Activated T-helper 1 cell treated with anti-CD3 and anti-CD28 coated beads, Interleukin-12 subunit alpha, Interleukin-12 subunit beta, Interleukin-2, Interleukin-4 antibody, amounts not matched to agents 30 ng/mL and 10 ng/mL and 1 ng/mL, durations not matched to agents 14 hours and 24 hours and 36 hours (primary cell): ENCODE measurements around the gene DDRGK1. TPM values are rescaled to one million over a fixed set of nuclear protein-coding genes. Genes with fewer than 3 reads are reported as not detected.

ENCODE experiments used
- DNase-seq: peaks from one replicate; pipeline ENCODE4 v3.0.0; 2021; ENCODE audit warnings: low spot score
- H3K27ac Mint-ChIP-seq: one replicate; pipeline ENCODE4 v1.8.0; 2021; ENCODE audit warnings: mild to moderate bottlenecking, mixed read lengths
- H3K27me3 Mint-ChIP-seq: one replicate; pipeline ENCODE4 v1.8.0; 2022; ENCODE audit warnings: mild to moderate bottlenecking, moderate library complexity, mixed read lengths; ENCODE audit not compliant: insufficient read depth
- H3K36me3 Mint-ChIP-seq: one replicate; pipeline ENCODE4 v1.8.0; 2021; ENCODE audit warnings: low read depth, mixed read lengths
- H3K4me1 Mint-ChIP-seq: one replicate; pipeline ENCODE4 v1.8.0; 2021; ENCODE audit warnings: low read depth, mixed read lengths
- H3K4me3 Mint-ChIP-seq: one replicate; pipeline ENCODE4 v1.8.0; 2021; ENCODE audit warnings: mild to moderate bottlenecking, moderate library complexity, mixed read lengths
- H3K9me3 Mint-ChIP-seq: one replicate; pipeline ENCODE4 v1.8.0; 2021; ENCODE audit warnings: mixed read lengths
- intact Hi-C: fragments of 100-400 bp; cut with micrococcal nuclease; formaldehyde crosslinking; loops from one replicate; pipeline ENCODE4 v1.15.1; 2024
- total RNA-seq: library from RNA; stranded (reverse); gene quantifications from 2 replicates; pipeline ENCODE4 v1.2.3, GENCODE V29; 2022

Gene DDRGK1
- total RNA-seq, 1 donor from 2014 or later: 72.3 TPM

GRCh38 chr20:3168079-3168828 lies 36.2 kb downstream of the DDRGK1 start:
- no peak for DNase-seq
- Mint-ChIP-seq H3K4me1 (no peaks in the 10 kb centered on the region), H3K36me3 (no peaks in the 10 kb centered on the region), H3K27me3 (peaks cover 39% of the 10 kb centered on the region), H3K4me3 (no peak overlapping the region), H3K27ac (no peak overlapping the region), H3K9me3 (no peaks in the 10 kb centered on the region)
- intact Hi-C loops: no loop called here

GRCh38 chr20:3167738-3168078 lies 36.8 kb downstream of the DDRGK1 start:
- Mint-ChIP-seq H3K27me3 (peaks cover 39% of the 10 kb centered on the region), H3K4me1 (no peaks in the 10 kb centered on the region), H3K36me3 (no peaks in the 10 kb centered on the region), H3K9me3 (no peaks in the 10 kb centered on the region), H3K4me3 (no peak overlapping the region), H3K27ac (no peak overlapping the region)
- intact Hi-C loops: no loop called here
- no peak for DNase-seq

GRCh38 chr20:3166913-3167342 lies 37.6 kb downstream of the DDRGK1 start:
- Mint-ChIP-seq H3K9me3 (no peaks in the 10 kb centered on the region), H3K4me3 (no peak overlapping the region), H3K27ac (no peak overlapping the region), H3K27me3 (peaks cover 34% of the 10 kb centered on the region), H3K36me3 (no peaks in the 10 kb centered on the region), H3K4me1 (no peaks in the 10 kb centered on the region)
- intact Hi-C loops: no loop called here
- DNase-seq: no peak

GRCh38 chr20:3166338-3166912 lies 38.1 kb downstream of the DDRGK1 start:
- Mint-ChIP-seq H3K9me3 (no peaks in the 10 kb centered on the region), H3K27me3 (peaks cover 29% of the 10 kb centered on the region), H3K4me3 (no peak overlapping the region), H3K36me3 (no peaks in the 10 kb centered on the region), H3K4me1 (no peaks in the 10 kb centered on the region), H3K27ac (no peak overlapping the region)
- DNase-seq: no peak
- intact Hi-C loops: no loop called here

- Mint-ChIP-seq H3K4me1 (no peaks in the 10 kb centered on the region), H3K27me3 (peaks cover 22% of the 10 kb centered on the region), H3K36me3 (no peaks in the 10 kb centered on the region), H3K27ac (no peak overlapping the region), H3K9me3 (no peaks in the 10 kb centered on the region), H3K4me3 (no peak overlapping the region)
- intact Hi-C loops: no loop called here
- no peak for DNase-seq
Observed at GRCh38 chr20:3165473-3166337, 38.8 kb downstream of the DDRGK1 start.

GRCh38 chr20:3164763-3165410 lies 39.6 kb downstream of the DDRGK1 start:
- no peaks in the 10 kb centered on the region for H3K9me3 Mint-ChIP-seq
- no peaks in the 10 kb centered on the region for H3K4me1 Mint-ChIP-seq
- no peak overlapping the region for H3K27ac Mint-ChIP-seq
- intact Hi-C loops: no loop called here
- no peak for DNase-seq
- H3K4me3 Mint-ChIP-seq: no peak overlapping the region
- H3K27me3 Mint-ChIP-seq: peaks cover 20% of the 10 kb centered on the region
- no peaks in the 10 kb centered on the region for H3K36me3 Mint-ChIP-seq

- Mint-ChIP-seq H3K27ac (no peak overlapping the region), H3K4me3 (no peak overlapping the region), H3K4me1 (no peaks in the 10 kb centered on the region), H3K36me3 (peaks cover 2% of the 10 kb centered on the region), H3K27me3 (peaks cover 15% of the 10 kb centered on the region), H3K9me3 (no peaks in the 10 kb centered on the region)
- no peak for DNase-seq
- intact Hi-C loops: no loop called here
Observed at GRCh38 chr20:3164043-3164762, 40.3 kb downstream of the DDRGK1 start.

GRCh38 chr20:3163099-3164042 lies 41.1 kb downstream of the DDRGK1 start:
- no peak overlapping the region for H3K4me3 Mint-ChIP-seq
- H3K9me3 Mint-ChIP-seq: no peaks in the 10 kb centered on the region
- H3K4me1 Mint-ChIP-seq: peaks cover 6% of the 10 kb centered on the region
- peaks cover 7% of the 10 kb centered on the region for H3K27me3 Mint-ChIP-seq
- no peak overlapping the region for H3K27ac Mint-ChIP-seq
- H3K36me3 Mint-ChIP-seq: peaks cover 8% of the 10 kb centered on the region
- no peak for DNase-seq
- intact Hi-C loops: no loop called here

- H3K4me3 Mint-ChIP-seq: peak overlapping the region; percentile 3
- H3K4me1 Mint-ChIP-seq: peaks cover 17% of the 10 kb centered on the region
- H3K9me3 Mint-ChIP-seq: no peaks in the 10 kb centered on the region
- H3K27ac Mint-ChIP-seq: no peak overlapping the region
- peaks cover 11% of the 10 kb centered on the region for H3K36me3 Mint-ChIP-seq
- intact Hi-C loops: no loop called here
- H3K27me3 Mint-ChIP-seq: peaks cover 1% of the 10 kb centered on the region
- DNase-seq: no peak
Observed at GRCh38 chr20:3162080-3162611, 42.3 kb downstream of the DDRGK1 start.

GRCh38 chr20:3161316-3162079 lies 43.0 kb downstream of the DDRGK1 start:
- intact Hi-C loops: no loop called here
- Mint-ChIP-seq H3K4me3 (peak overlapping the region; percentile 46), H3K36me3 (peaks cover 17% of the 10 kb centered on the region), H3K27ac (no peak overlapping the region), H3K4me1 (peaks cover 24% of the 10 kb centered on the region), H3K9me3 (no peaks in the 10 kb centered on the region), H3K27me3 (no peaks in the 10 kb centered on the region)
- no peak for DNase-seq

- intact Hi-C loops: no loop called here
- peak overlapping the region; percentile 19 for H3K4me3 Mint-ChIP-seq
- no peak overlapping the region for H3K27ac Mint-ChIP-seq
- DNase-seq: no peak
- H3K36me3 Mint-ChIP-seq: peaks cover 23% of the 10 kb centered on the region
- peaks cover 32% of the 10 kb centered on the region for H3K4me1 Mint-ChIP-seq
- H3K27me3 Mint-ChIP-seq: no peaks in the 10 kb centered on the region
- H3K9me3 Mint-ChIP-seq: no peaks in the 10 kb centered on the region
Observed at GRCh38 chr20:3160418-3160817, 44.1 kb downstream of the DDRGK1 start.
